Activated CD8-positive, alpha-beta memory T cell treated with anti-CD3 and anti-CD28 coated beads, Interleukin-2, amount 50 U/mL, for 48 hours (primary cell): ENCODE measurements around the gene MT1E.
"Not testable (repeated sequence)": the region's sequence is repeated elsewhere in the genome, so short reads cannot be mapped to it uniquely, and the experiment has no call there.

Experiments used
- DNase-seq: peaks from one replicate; pipeline ENCODE4 v3.0.0-alpha.2; 2020

Gene MT1E

DNA sequence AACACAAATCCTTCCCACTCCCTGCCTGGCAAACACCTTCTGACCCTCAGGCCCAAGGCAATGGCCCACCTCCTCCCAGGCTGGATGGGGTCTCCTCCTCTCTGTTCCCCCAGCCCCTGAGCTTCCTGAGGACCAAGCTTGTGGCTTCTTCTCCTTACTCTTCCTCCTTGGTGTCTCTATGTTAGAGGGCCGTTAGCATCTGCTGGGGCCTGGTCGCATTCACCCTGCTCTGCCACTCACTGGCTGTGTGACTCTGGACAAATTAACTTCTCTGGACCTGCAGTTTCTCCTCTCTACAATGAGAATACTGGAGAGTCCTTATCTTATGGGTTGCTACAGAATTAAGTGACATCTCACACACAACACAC, 17.9 kb upstream of the MT1E start:
- no peak for DNase-seq

DNA sequence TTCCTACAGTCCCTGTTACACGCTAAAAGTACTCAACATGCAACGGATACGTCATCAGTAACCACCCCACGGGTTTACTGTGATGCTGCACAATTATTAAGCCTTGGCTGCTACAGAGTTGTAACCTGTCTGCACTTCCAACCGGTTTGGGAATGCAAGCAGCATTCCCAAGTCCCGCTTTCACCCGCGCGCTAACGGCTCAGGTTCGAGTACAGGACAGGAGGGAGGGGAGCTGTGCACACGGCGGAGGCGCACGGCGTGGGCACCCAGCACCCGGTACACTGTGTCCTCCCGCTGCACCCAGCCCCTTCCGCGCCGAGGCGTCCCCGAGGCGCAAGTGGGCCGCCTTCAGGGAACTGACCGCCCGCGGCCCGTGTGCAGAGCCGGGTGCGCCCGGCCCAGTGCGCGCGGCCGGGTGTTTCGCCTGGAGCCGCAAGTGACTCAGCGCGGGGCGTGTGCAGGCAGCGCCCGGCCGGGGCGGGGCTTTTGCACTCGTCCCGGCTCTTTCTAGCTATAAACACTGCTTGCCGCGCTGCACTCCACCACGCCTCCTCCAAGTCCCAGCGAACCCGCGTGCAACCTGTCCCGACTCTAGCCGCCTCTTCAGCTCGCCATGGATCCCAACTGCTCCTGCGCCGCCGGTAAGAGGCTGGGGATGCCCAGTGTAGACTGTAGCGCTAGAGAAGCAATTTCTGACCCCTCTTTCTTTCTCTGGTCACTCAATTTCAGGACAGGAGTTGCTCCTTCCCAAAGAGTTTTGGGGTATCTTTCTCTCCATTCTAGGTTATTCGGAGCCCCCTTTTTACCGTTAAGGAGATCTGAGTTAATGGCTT, 17.3 kb upstream of the MT1E start, which contains the start of gene MT2A:
Gene MT2A (plus strand): TSS at position 542 of the 833 bp plus-strand sequence. CDS start 72 bp downstream, at position 614.
- DNase-seq, result peak; percentile 94

DNA sequence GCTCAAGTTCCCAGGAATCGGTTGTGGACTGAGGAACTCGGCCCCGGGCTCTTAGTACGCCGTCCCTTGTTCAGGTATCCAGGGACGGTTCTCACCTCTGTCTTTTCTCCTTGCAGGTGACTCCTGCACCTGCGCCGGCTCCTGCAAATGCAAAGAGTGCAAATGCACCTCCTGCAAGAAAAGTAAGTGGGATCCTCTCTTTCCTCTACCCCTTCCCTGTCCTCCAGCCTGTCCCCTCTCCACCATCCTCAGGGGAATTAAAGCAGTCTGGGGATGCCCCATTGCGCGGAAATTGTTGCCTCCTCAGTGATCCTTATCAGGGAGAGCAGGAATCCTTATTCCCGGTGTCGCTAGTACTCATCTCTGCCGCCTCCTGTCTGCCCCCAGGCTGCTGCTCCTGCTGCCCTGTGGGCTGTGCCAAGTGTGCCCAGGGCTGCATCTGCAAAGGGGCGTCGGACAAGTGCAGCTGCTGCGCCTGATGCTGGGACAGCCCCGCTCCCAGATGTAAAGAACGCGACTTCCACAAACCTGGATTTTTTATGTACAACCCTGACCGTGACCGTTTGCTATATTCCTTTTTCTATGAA, 16.6 kb upstream of the MT1E start:
- DNase-seq, result no peak

DNA sequence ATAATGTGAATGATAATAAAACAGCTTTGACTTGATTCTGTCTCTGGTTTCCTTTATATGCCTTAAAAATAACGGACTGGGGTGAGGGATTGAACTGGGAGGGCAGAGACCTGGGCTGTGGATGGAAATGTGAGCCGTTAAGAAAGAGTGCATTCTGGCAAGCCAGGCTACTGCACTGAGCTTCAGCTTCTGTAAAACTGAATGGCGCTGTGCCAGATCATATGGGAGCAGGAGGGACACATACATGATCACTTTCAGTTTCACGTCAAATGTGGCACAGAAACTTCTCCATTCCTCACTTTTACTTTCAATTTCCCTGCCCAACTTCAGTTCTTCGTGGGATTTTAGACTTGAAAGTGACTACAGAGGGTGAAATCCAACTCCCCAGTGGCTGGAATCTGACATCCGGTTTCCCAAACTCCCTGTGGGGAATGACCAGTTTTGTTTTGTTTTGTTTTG, 16.1 kb upstream of the MT1E start:
- peak; percentile 82 for DNase-seq

DNA sequence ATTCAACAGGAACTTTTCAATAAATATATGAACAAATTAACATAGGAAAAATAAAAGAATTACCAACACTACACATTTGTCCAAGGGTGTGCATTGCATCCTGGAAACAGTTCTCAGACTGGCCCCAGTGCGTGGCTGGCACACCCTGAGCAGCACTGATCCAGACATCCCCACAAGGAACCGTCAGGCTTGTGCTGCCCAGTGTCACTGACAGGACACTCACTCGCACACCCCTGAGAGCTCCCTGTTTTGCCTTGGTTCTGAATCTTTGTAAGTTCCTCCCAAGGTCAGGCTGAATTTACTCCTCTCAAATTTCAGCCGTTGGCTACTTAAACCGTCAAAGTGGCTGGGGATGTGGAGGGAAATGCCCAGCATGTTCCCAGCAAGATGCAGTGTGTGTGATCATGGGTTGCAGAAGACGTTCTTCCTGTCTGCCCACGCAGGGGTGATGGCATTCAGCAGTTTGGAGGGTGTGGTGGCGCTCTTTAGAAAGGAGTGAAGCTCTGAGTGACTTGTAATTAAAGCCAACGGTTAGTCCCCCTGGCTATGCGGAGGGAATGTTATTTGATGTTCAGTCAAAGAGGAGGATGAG, 15.5 kb upstream of the MT1E start:
- peak; percentile 84 for DNase-seq

DNA sequence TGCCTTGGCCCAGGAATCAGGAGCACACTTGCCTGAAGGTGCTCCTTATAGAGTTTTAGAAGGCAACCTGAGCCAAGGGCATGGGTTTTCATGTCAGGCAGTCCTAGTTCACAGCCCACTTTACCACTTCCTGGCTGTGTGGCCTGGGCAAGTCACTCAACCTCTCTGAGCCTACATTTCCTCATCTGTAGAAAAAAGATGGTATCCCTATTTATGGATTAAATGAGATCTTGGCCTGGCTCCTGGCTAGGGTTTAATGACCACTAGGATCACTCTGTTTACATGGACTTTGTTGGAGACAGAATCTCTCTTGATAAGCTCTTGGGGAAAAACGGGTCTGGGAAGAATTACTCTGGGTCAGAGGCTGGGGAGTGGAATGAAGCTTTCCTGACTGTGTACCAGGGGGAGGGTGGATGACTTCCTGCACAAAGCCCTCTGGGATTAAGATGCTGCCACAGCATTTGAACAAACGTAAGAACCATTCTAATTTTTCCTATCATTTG, 14.9 kb upstream of the MT1E start:
- DNase-seq, result no peak

DNA sequence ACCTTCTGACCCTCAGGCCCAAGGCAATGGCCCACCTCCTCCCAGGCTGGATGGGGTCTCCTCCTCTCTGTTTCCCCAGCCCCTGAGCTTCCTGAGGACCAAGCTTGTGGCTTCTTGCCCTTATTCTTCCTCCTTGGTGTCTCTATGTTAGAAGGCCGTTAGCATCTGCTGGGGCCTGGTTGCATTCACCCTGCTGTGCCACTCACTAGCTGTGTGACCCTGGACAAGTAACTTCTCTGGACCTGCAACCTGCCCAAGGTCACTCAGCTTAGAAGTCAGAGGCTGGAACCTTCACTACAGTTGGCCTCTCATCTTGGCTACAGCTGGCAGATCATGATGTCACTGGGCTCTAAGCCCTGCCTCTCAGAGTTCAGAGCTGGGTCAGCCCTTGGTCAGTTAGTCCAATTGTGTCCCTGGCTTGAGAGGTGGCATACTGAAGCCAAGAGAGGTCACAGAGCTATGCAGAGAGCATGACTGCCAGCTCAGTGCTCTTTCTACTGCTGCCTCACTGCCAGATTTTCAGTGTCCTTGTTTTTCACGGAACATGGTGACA, 14.2 kb upstream of the MT1E start:
- DNase-seq, result no peak

DNA sequence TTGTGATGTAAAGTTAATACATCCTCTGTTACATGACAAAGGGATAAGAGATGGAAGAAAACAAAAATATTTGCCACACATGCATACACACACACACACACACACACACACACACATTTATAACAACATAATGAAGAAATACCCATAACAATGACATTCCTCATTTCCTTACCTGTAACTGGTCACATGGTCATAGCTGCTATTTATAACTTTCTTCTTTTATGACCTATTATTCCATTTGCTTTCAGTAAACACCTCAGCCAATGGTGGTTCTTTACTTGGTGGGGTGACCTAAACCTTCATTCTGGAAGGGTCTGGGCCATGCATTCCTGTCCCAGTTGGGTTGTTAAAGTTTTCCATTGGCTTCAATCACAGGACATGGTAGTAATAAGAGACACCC, 11.9 kb upstream of the MT1E start:
- DNase-seq, result no peak

DNA sequence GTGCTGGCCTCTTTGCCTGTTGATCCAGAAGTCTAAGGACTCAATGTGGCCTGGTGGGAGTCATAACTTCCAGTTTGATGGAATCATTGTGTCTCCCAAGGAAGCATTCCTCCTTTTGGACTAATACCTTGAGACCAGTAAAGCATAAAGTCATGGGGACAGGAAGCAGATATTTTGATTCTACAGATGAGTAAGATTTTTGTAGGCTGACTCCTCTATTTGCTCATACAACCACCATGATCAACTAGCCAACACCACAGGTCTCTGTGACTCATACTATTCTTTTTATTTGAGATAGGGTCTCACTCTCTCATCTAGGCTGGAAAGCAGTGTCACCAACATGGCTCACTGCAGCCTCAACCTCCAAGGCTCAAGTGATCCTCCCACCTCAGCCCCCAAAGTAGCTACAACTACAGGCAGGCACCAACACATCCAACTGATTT, 11.0 kb upstream of the MT1E start:
- DNase-seq, result no peak

DNA sequence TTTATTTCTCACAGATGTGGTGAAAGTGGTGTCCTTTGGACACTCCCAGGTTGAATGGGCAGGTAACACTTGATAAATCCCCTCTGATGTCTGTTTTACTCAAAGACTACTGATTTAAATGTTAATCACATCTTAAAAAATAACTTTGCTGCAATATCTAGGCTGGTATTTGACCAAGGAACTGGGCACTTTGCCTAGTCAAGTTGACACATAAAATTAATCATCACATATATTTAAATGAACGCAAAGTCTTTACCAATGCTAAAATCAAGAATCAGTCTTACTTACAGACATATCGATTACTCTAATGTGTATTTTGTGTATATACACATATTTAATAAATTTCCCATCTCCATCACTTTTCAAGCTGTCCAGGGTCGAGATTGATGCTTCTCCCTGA, 10.2 kb upstream of the MT1E start:
- no peak for DNase-seq

DNA sequence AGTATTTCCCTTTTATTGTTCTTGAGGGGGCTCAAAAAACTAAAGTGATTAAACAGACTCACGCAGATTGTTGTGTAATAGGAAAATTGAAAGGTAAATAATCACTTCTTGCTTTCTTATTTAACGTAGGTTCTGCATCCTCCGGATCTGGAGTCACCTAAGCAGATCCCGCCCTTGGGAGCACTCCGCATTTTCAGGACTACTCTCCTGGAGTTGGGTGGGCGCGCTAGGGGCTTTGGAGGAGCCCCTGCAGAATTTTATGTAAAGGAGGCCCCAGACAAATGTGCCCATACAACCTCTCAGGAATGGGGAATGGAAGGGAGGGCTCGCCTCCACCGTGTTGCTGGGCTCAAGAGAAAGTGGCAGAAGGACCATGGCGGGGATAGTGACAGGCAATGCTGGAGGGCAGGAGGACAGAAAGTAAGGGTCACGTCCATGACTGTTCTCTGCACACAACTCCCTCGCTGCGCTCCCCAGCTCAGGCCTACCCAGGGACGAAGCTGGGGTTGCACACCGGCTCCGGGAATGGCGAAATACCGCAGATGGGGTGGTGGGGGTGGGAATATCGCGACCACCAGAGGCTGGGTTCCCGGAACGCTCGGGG, 8.9 kb upstream of the MT1E start:
- no peak for DNase-seq

DNA sequence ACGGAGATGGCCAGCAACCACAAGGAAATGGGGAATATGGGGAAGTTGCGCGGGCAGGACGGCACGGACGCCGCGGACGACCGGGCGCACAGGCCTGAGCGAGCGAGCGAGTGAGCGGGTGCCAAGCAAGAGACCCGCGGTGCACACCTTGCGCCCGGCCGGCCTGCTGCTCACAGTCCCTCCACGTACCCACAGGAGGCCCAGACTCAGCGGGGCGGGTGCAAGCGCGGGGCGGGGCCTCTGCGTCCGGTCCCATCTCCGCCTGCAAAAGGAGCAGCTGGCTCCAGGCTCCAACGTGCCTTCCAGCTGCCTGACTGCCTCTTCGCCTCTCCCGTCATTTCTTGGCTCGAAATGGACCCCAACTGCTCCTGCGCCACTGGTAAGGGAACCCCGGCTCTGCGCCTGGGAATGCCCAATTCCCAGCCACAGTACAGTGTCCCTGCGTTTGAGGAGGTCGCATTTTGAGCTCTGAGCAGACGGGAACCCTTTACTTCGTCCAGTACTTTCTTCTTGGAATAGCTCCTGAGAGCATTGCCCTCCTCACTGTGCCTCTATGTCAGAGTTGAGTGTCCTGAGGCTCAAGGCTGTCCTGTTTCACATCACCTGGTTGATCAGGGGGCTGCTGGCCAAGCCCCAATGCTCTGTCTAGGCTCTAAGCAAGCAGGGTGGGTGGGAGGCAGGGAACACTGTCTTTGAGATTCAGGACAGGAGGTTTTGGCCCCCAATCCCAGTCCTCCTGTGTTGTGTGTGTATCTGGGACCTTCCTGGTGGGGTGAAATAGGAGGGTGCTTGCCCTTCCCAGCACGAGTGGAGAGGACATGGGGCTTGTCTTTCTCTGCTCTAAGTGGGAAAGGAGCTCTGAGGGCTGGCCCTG, 8.1 kb upstream of the MT1E start:
- DNase-seq, result peak; percentile 84

DNA sequence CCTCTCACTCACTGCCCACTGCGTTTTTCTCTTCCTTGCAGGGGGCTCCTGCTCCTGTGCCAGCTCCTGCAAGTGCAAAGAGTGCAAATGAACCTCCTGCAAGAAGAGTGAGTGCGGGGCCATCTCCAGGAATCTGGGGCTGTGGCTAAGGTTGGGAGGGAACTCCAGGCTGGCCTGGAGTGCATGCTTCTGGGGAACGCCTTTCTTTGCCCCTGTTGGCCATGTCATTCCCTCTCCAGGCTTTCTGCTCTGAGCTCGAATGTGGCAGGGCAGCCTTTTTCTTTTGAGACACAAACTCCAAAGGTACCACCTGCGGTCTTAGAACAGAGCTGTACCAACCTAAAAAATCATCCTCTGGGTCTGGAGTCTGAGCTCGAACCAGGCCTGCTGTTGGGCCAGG, 7.4 kb upstream of the MT1E start:
- DNase-seq, result no peak

DNA sequence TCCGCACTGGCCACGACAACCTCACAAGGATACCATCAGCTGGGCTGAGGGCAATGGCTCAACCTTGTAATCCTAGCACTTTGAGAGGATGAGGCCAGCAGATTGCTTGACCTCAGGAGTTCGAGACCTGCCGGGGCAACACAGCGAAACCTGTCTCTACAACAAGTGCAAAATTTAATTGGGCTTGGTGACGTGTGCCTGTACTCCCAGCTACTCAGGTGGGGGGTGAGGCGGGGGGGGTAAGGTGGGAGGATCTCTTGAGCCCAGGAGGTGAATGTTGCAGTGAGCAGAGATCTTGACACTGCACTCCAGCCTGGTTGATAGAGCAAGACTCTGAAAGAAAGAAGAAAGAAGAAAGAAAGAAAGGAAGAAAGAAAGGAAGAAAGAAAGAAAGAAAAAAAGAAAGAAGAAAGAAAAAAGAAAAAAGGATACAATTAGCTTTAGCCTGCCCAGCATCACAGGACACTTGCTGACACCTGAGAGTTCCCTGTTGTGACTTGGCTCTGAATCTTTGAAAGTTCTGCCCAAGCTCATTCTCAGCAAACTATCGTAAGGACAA, 5.2 kb upstream of the MT1E start:
- DNase-seq, result no peak

DNA sequence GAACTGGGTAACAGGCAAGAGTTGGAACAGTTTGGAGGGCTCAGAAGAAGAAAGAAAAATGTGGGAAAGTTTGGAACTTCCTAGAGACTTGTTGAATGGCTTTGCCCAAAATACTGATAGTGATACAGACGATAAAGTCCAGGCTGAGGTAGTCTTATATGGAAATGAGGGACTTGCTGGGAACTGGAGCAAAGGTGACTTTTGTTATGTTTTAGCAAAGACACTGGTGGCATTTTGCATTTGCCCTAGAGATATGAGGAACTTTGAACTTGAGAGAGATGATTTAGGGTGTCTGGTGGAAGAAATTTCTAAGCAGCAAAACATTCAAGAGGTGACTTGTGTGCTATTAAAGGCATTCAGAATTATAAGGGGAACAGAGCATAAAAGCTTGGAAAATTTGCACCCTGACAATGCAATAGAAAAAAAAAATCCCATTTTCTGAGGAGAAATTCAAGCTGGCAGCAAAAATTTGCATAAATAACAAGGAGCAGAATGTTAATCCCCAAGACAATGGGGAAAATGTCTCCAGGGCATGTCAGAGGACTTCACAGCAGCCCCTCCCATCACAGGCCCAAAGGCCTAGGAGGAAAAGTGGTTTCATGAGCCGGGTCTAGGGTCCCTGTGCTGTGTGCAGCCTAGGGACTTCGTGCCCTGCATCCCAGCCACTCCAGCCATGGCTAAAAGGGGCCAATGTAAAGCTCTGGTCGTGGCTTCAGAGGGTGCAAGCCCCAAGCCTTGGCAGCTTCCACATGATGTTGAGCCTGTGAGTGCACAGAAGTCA, 3.7 kb upstream of the MT1E start:
- DNase-seq, result not testable (repeated sequence)

DNA sequence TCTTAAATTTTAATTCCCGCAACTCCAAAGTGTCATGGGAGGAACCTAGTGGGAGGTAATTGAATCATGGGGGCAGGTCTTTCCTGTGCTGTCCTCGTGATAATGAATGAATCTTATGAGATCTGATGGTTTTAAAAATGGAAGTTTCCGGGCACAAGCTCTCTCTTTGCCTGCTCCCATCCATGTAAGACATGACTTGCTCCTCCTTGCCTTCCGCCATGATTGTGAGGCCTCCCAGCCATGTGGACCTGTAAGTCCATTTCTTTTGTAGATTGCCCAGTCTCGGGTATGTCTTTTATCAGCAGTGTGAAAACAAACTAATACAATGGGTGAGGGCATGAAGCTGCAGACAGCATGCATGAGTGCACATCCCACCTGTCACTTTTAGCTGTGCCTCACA, 2.4 kb upstream of the MT1E start:
- DNase-seq, result not testable (repeated sequence)

DNA sequence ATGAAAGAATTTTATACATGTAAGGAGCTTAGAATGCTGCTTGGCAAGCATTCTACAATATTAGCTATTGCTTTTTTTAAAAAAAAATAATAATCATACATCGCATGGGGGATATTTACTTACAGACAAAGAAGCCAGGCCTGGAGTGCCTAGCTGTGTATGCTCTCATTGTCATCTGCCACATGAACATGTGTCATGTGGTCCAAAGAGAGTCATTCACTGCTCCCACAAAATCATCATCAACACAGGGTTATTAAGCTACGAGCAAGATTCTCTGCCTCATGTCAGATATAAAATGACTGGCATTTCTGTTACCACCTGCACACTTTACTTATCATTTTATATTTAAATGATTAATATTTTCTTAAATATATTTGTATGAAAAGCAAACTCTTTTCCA, 1.9 kb upstream of the MT1E start:
- DNase-seq, result no peak

DNA sequence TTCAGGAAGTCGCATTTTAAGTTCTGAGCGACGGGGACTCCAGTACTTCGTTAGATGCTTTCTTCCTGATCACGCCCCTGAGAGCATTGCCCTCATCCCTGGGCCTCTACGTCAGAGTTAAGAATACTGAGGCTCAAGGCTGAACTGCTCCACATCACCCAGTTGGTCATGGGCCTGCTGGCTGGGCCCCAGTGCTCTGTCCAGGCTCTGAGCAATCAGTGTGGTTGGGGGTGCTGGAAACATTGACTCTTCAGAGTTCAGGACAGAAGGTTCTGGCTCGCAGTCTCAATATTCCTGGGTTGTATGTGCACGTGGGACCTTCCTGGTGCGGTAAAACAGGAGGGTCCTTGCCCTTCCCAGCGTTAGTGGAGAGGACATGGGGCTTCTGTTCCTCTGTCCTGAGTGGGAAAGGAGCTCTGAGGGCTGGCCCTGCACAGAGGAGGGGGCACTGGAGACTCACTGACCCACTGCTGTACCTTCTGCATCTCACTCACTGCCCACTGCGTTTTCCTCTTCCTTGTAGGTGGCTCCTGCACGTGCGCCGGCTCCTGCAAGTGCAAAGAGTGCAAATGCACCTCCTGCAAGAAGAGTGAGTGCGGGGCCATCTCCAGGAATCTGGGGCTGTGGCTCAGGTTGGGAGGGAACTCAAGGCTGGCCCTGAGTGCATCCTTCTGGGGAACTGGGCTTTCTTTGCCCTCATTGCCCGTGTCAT, 518 bp downstream of the MT1E start:
- no peak for DNase-seq

DNA sequence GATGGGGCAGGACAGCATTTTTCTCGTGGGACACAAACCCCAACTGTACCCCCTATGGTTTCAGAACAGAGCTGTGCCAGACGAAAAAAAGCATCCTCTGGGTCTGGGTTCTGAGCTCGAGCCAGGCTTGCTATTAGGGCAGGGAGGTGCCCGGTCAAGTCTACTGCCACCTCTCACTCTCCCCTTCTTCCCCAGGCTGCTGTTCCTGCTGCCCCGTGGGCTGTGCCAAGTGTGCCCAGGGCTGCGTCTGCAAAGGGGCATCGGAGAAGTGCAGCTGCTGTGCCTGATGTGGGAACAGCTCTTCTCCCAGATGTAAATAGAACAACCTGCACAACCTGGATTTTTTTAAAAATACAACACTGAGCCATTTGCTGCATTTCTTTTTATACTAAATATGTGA, 1.1 kb downstream of the MT1E start:
- no peak for DNase-seq
